Loucy (cell line): ENCODE data around the gene FAM219A.

Source experiments
- H2AFZ ChIP-seq: fragments of 200-600 bp; sonication (generic); 2 replicates; pipeline ENCODE4 v1.6.0; 2016; ENCODE audit warnings: antibody characterized with exemption, mild to moderate bottlenecking, low read length, moderate library complexity
- H3F3A ChIP-seq: fragments of 200-600 bp; 2 replicates; pipeline ENCODE4 v1.6.0; 2016; ENCODE audit warnings: antibody characterized with exemption, low read depth, mild to moderate bottlenecking
- H3K27me3 ChIP-seq: fragments of 200-600 bp; sonication (generic); 2 replicates; pipeline ENCODE4 v1.6.1; 2014; ENCODE audit warnings: low read length, mild to moderate bottlenecking; ENCODE audit not compliant: insufficient read depth, poor library complexity, severe bottlenecking
- H3K36me3 ChIP-seq: fragments of 200-600 bp; sonication (generic); 2 replicates; pipeline ENCODE4 v1.6.1; 2016; ENCODE audit warnings: low read length; ENCODE audit not compliant: insufficient read depth
- H3K4me1 ChIP-seq: fragments of 200-600 bp; sonication (generic); 2 replicates; pipeline ENCODE4 v1.5.1; 2014; ENCODE audit warnings: low read length, mild to moderate bottlenecking; ENCODE audit not compliant: insufficient read depth, poor library complexity, severe bottlenecking
- H3K4me2 ChIP-seq: fragments of 200-600 bp; sonication (generic); 2 replicates; pipeline ENCODE4 v1.6.0; 2014; ENCODE audit warnings: antibody characterized with exemption, low read length, low read depth, mild to moderate bottlenecking; ENCODE audit not compliant: poor library complexity, severe bottlenecking
- H3K4me3 ChIP-seq: fragments of 200-600 bp; sonication (generic); 2 replicates; pipeline ENCODE4 v1.5.1; 2014; ENCODE audit warnings: low read length, mild to moderate bottlenecking, mixed read lengths; ENCODE audit not compliant: poor library complexity, severe bottlenecking
- H3K79me2 ChIP-seq: fragments of 200-600 bp; sonication (generic); 2 replicates; pipeline ENCODE4 v1.6.1; 2014; ENCODE audit warnings: low read length; ENCODE audit not compliant: insufficient read depth
- H3K9ac ChIP-seq: fragments of 200-600 bp; sonication (generic); 2 replicates; pipeline ENCODE4 v1.6.0; 2014; ENCODE audit warnings: mild to moderate bottlenecking, low read depth, low read length, moderate library complexity; ENCODE audit not compliant: poor library complexity, severe bottlenecking
- H3K9me2 ChIP-seq: fragments of 200-600 bp; sonication (generic); replicated peaks from 2 replicates; pipeline ENCODE4 v1.6.1; 2016; ENCODE audit warnings: low read depth, low read length, mixed read lengths
- H3K9me3 ChIP-seq: fragments of 200-600 bp; sonication (generic); 2 replicates; pipeline ENCODE4 v1.6.1; 2014; ENCODE audit warnings: mild to moderate bottlenecking, antibody characterized with exemption, low read length, low read depth; ENCODE audit not compliant: insufficient read depth
- H4K20me1 ChIP-seq: fragments of 200-600 bp; sonication (generic); 2 replicates; pipeline ENCODE4 v1.6.0; 2014; ENCODE audit warnings: antibody characterized with exemption, low read length, mild to moderate bottlenecking; ENCODE audit not compliant: insufficient read depth, poor library complexity, severe bottlenecking
- EZH2phosphoT487 ChIP-seq: fragments of 200-600 bp; IDR thresholded peaks from 2 replicates; pipeline ENCODE4 v1.6.1; 2018; ENCODE audit warnings: antibody characterized with exemption, mild to moderate bottlenecking, moderate library complexity, borderline replicate concordance
- TF ChIP-seq, protein P1 (sequence below): fragments of 200-600 bp; sonication (generic); conservative IDR thresholded peaks from 2 replicates; pipeline ENCODE4 v1.5.1; 2014; ENCODE audit warnings: mild to moderate bottlenecking, antibody characterized with exemption, low read length

FAM219A gene

GRCh38 chr9:34396276-34397214, 61.8 kb downstream of the FAM219A start:
- Histone ChIP-seq H3K4me2 (no peak overlapping the region), H3K36me3 (no peaks in the 10 kb centered on the region), H2AFZ (no peak overlapping the region), H3K27me3 (no peaks in the 10 kb centered on the region), H3K9ac (no peak overlapping the region), H3F3A (no peaks in the 10 kb centered on the region), H3K9me2 (no peaks in the 10 kb centered on the region), H3K4me3 (no peak overlapping the region), H3K4me1 (no peaks in the 10 kb centered on the region), H4K20me1 (no peaks in the 10 kb centered on the region), H3K9me3 (no peaks in the 10 kb centered on the region), H3K79me2 (no peaks in the 10 kb centered on the region)
- TF ChIP-seq, protein P1, sequence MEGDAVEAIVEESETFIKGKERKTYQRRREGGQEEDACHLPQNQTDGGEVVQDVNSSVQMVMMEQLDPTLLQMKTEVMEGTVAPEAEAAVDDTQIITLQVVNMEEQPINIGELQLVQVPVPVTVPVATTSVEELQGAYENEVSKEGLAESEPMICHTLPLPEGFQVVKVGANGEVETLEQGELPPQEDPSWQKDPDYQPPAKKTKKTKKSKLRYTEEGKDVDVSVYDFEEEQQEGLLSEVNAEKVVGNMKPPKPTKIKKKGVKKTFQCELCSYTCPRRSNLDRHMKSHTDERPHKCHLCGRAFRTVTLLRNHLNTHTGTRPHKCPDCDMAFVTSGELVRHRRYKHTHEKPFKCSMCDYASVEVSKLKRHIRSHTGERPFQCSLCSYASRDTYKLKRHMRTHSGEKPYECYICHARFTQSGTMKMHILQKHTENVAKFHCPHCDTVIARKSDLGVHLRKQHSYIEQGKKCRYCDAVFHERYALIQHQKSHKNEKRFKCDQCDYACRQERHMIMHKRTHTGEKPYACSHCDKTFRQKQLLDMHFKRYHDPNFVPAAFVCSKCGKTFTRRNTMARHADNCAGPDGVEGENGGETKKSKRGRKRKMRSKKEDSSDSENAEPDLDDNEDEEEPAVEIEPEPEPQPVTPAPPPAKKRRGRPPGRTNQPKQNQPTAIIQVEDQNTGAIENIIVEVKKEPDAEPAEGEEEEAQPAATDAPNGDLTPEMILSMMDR: no peak
- TF ChIP-seq EZH2phosphoT487: no peak

DNA sequence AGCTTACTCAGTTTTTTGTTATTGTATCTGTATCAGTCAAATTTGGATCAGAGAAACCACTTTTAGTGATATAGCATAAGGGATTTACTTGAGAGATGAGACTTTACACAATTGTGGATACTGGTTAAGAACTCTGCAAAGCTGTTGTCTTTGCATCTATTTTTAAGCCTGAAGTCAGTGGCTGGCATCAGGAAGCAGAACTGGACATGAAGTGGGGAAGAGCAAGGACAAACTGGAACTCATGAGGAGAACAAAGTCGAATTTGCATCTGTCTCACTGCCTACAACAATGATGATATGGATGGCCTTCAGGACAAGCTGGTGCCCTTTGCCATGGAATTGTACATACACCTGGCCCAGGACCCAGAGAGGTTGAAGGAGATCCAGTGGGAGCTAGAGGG, 65.9 kb downstream of the FAM219A start:
- no peak for TF ChIP-seq EZH2phosphoT487
- Histone ChIP-seq H3K4me3 (no peak overlapping the region), H3K36me3 (no peaks in the 10 kb centered on the region), H3K79me2 (no peaks in the 10 kb centered on the region), H2AFZ (no peak overlapping the region), H4K20me1 (no peaks in the 10 kb centered on the region), H3K4me1 (no peaks in the 10 kb centered on the region), H3K9me2 (no peaks in the 10 kb centered on the region), H3K27me3 (no peaks in the 10 kb centered on the region), H3F3A (no peaks in the 10 kb centered on the region), H3K9me3 (no peaks in the 10 kb centered on the region), H3K4me2 (no peak overlapping the region), H3K9ac (no peak overlapping the region)

DNA sequence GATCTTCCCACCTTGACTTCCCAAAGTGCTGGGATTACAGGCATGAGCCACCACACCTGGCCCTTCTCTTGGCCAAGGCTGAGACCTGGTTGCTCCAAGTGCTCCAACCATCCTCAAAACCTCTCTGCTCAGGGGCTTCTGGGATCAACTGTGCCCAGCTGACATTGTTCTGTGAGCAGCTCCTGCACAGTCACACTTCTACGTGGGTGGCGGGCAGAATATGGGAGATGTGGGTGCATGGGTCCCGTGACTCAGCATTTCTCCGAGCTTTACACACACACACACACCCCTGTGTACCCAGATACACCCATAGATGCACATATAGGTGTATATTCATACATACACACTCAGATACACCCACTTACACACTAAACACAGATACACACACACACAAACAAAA, 71.1 kb downstream of the FAM219A start:
- Histone ChIP-seq H3F3A (no peaks in the 10 kb centered on the region), H3K9ac (no peak overlapping the region), H4K20me1 (no peaks in the 10 kb centered on the region), H3K9me3 (no peaks in the 10 kb centered on the region), H3K36me3 (no peaks in the 10 kb centered on the region), H3K27me3 (no peaks in the 10 kb centered on the region), H3K4me1 (no peaks in the 10 kb centered on the region), H2AFZ (no peak overlapping the region), H3K79me2 (no peaks in the 10 kb centered on the region), H3K4me2 (no peak overlapping the region), H3K4me3 (no peak overlapping the region), H3K9me2 (no peaks in the 10 kb centered on the region)
- TF ChIP-seq EZH2phosphoT487: no peak
- TF ChIP-seq, protein P1: no peak
